GM18520 (cell line): ENCODE measurements around the gene AVP.
"Not testable (repeated sequence)": the region's sequence is repeated elsewhere in the genome, so short reads cannot be mapped to it uniquely, and the experiment has no call there.

Experiments
- ATAC-seq: cut with Tn5 transposase; IDR thresholded peaks from one replicate; pipeline ENCODE4 v1.9.1; 2021; ENCODE audit not compliant: unreplicated experiment

Gene AVP

GRCh38 chr20:3082955-3083952 is 1.3 kb downstream of the AVP start:
- no peak for ATAC-seq

- no peak for ATAC-seq
Measured at GRCh38 chr20:3082306-3082951, 2.1 kb downstream of the AVP start.

- ATAC-seq, result no peak
Measured at GRCh38 chr20:3081641-3082040, 2.9 kb downstream of the AVP start.

GRCh38 chr20:3080939-3081388 is 3.6 kb downstream of the AVP start:
- no peak for ATAC-seq

GRCh38 chr20:3077618-3078134 is 6.8 kb downstream of the AVP start:
- ATAC-seq, result no peak

- ATAC-seq, result not testable (repeated sequence)
Measured at GRCh38 chr20:3075315-3075714, 9.2 kb downstream of the AVP start.

GRCh38 chr20:3074812-3075211 is 9.7 kb downstream of the AVP start:
- no peak for ATAC-seq

GRCh38 chr20:3073251-3073643 is 11.3 kb downstream of the AVP start:
- not testable (repeated sequence) for ATAC-seq

GRCh38 chr20:3072530-3073250 is 11.8 kb downstream of the AVP start:
- no peak for ATAC-seq

- no peak for ATAC-seq
Measured at GRCh38 chr20:3071610-3072529, 12.7 kb downstream of the AVP start, which contains the start of gene OXT. OXT (plus strand) TSS chr20:3071620; CDS start chr20:3071656, 36 bp downstream.

- ATAC-seq, result no peak
Measured at GRCh38 chr20:3071266-3071609, 13.3 kb downstream of the AVP start.

GRCh38 chr20:3070725-3071124 is 13.8 kb downstream of the AVP start:
- no peak for ATAC-seq

GRCh38 chr20:3068986-3069900 is 15.3 kb downstream of the AVP start:
- no peak for ATAC-seq

- no peak for ATAC-seq
Measured at GRCh38 chr20:3068075-3068474, 16.4 kb downstream of the AVP start.

- ATAC-seq, result no peak
Measured at GRCh38 chr20:3067139-3068014, 17.1 kb downstream of the AVP start.

GRCh38 chr20:3064119-3064518 is 20.4 kb downstream of the AVP start:
- not testable (repeated sequence) for ATAC-seq

- no peak for ATAC-seq
Measured at GRCh38 chr20:3059489-3059888, 25.0 kb downstream of the AVP start.

- no peak for ATAC-seq
Measured at GRCh38 chr20:3051385-3052019, 33.0 kb downstream of the AVP start.
